ENCODE data around the gene DKK3. TPM values are rescaled to one million over a fixed set of nuclear protein-coding genes. Genes with fewer than 3 reads are reported as not detected.

The DKK3 gene
- total and polyA plus RNA-seq, 4 donors: 3.1 to 9.9 (median 7.1) TPM

GRCh38 chr11:12024254-12024926, 16.0 kb upstream of the DKK3 start:
- no peaks in the 10 kb centered on the region for H3K9me3 ChIP-seq (ENCODE audit: control insufficient read depth in 4 of 4, low read length in 3 of 4)
- no peak overlapping the region for H3K4me3 ChIP-seq (ENCODE audit: low read depth in 1 of 3, low read length in 3 of 3)
- H3K9ac ChIP-seq (ENCODE audit: low read depth in 1 of 2, low read length in 2 of 2): no peak overlapping the region
- no peaks in the 10 kb centered on the region for H3K27me3 ChIP-seq (ENCODE audit: control insufficient read depth in 4 of 4, insufficient read depth in 4 of 4, low read length in 3 of 4)
- no peaks in the 10 kb centered on the region for H3K36me3 ChIP-seq (ENCODE audit: control insufficient read depth in 4 of 4, insufficient read depth in 3 of 4, low read depth in 1 of 4, low read length in 3 of 4)
- TF ChIP-seq GABPA (IDR thresholded peaks at IDR 0.05 in 1 of 2, conservative IDR thresholded peaks at IDR 0.05 in 1 of 2) (no peak), MAX (IDR thresholded peaks at IDR 0.05) (no peak), RAD21 (IDR thresholded peaks at IDR 0.05) (no peak), REST (IDR thresholded peaks at IDR 0.05) (no peak), HNF4A (conservative IDR thresholded peaks at IDR 0.05) (no peak), ATF3 (IDR thresholded peaks at IDR 0.05) (no peak), FOXA1 (IDR thresholded peaks at IDR 0.05) (no peak), YY1 (IDR thresholded peaks at IDR 0.05) (no peak)
- no peak for DNase-seq (ENCODE audit: low spot score)
- 74% methylated on average over 4 of the region's 4 CpGs for WGBS
- H3K4me1 ChIP-seq (ENCODE audit: control insufficient read depth in 4 of 4, insufficient read depth in 4 of 4, low read length in 3 of 4): no peaks in the 10 kb centered on the region
- no peak overlapping the region for H3K27ac ChIP-seq (ENCODE audit: low read depth in 1 of 2, low read length in 2 of 2)

- Histone ChIP-seq H3K4me3 (ENCODE audit: low read depth in 1 of 3, low read length in 3 of 3) (no peak overlapping the region), H3K27me3 (ENCODE audit: control insufficient read depth in 4 of 4, insufficient read depth in 4 of 4, low read length in 3 of 4) (no peaks in the 10 kb centered on the region), H3K36me3 (ENCODE audit: control insufficient read depth in 4 of 4, insufficient read depth in 3 of 4, low read depth in 1 of 4, low read length in 3 of 4) (no peaks in the 10 kb centered on the region), H3K27ac (ENCODE audit: low read depth in 1 of 2, low read length in 2 of 2) (no peak overlapping the region), H3K9me3 (ENCODE audit: control insufficient read depth in 4 of 4, low read length in 3 of 4) (no peaks in the 10 kb centered on the region), H3K9ac (ENCODE audit: low read depth in 1 of 2, low read length in 2 of 2) (no peak overlapping the region), H3K4me1 (ENCODE audit: control insufficient read depth in 4 of 4, insufficient read depth in 4 of 4, low read length in 3 of 4) (no peaks in the 10 kb centered on the region)
- DNase-seq (ENCODE audit: low spot score): no peak
- WGBS: 98% methylated on average over 1 of the region's 1 CpG
- TF ChIP-seq RAD21 (IDR thresholded peaks at IDR 0.05) (no peak), CTCF (IDR thresholded peaks at IDR 0.05; ENCODE audit: low read depth, low read length, missing input control) (no peak), FOXA2 (IDR thresholded peaks at IDR 0.05) (no peak), FOXA1 (IDR thresholded peaks at IDR 0.05) (no peak), EGR1 (IDR thresholded peaks at IDR 0.05; ENCODE audit: low read depth in 2 of 2) (no peak), YY1 (IDR thresholded peaks at IDR 0.05) (no peak), NR2F2 (IDR thresholded peaks at IDR 0.05) (no peak), ZBTB33 (IDR thresholded peaks at IDR 0.05) (no peak), GABPA (IDR thresholded peaks at IDR 0.05 in 1 of 2, conservative IDR thresholded peaks at IDR 0.05 in 1 of 2) (no peak), JUND (IDR thresholded peaks at IDR 0.05) (no peak)
Measured at GRCh38 chr11:12023015-12023414, 14.6 kb upstream of the DKK3 start.
